Endometrium (tissue), 2 donors: ENCODE measurements around the gene UBE2J2.

ENCODE experiments used
- FAIRE-seq: peaks from 2 replicates; lab custom pipeline; 2012; peaks lifted over from hg19 to GRCh38; lab: Jason Lieb, UNC
- donor health status: control.
- donor health status: control.

UBE2J2 gene

GRCh38 chr1:1211541-1212441 is 61.9 kb downstream of the UBE2J2 start:
- FAIRE-seq = no peak

GRCh38 chr1:1210726-1211540 is 62.7 kb downstream of the UBE2J2 start:
- FAIRE-seq = no peak

- FAIRE-seq = no peak
Measured at GRCh38 chr1:1208713-1209433, 64.8 kb downstream of the UBE2J2 start.

- no peak for FAIRE-seq
Measured at GRCh38 chr1:1207571-1207892, 66.1 kb downstream of the UBE2J2 start.

- no peak for FAIRE-seq
Measured at GRCh38 chr1:1206966-1207531, 66.6 kb downstream of the UBE2J2 start.

GRCh38 chr1:1206376-1206965 is 67.2 kb downstream of the UBE2J2 start, which contains the start of gene TNFRSF18:
Gene TNFRSF18 (minus strand): TSS chr1:1206592. CDS start chr1:1206571, 21 bp downstream.
- FAIRE-seq = no peak

- no peak for FAIRE-seq
Measured at GRCh38 chr1:1205769-1206375, 67.8 kb downstream of the UBE2J2 start.

- no peak for FAIRE-seq
Measured at GRCh38 chr1:1204998-1205768, 68.5 kb downstream of the UBE2J2 start.

- no peak for FAIRE-seq
Measured at GRCh38 chr1:1204425-1204920, 69.2 kb downstream of the UBE2J2 start.
